NCI-H446 (cell line): Measurements from ENCODE around the gene TATDN2.
"Not testable (repeated sequence)": the region's sequence is repeated elsewhere in the genome, so short reads cannot be mapped to it uniquely, and the experiment has no call there.

Source experiments
- DNase-seq, 2 experiments: peaks; one replicate each; lab custom pipeline; 2025; lab: John Stamatoyannopoulos, UW

The TATDN2 gene

DNA sequence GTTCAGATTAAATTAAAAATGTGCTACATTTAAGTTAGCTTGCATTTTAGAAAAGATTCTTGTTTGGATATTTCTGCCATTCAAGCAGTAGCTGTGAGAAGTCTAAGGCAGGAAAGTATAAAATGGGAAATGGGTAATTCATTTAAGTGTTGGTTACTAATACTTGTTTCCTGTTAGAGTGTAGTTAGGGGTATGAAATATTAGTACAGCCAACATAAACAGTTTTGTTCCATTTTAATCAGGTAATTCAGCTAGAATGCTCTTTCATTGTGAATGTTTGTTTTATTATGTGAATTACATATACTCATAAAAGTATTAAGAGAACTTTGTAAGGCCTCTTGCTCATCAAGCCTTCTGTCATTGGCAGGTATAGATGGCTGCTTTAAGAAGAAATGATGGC, 19.9 kb downstream of the TATDN2 start:
- DNase-seq: no peak

- DNase-seq: no peak
Measured at GRCh38 chr3:10268930-10269329, 20.7 kb downstream of the TATDN2 start.

DNA sequence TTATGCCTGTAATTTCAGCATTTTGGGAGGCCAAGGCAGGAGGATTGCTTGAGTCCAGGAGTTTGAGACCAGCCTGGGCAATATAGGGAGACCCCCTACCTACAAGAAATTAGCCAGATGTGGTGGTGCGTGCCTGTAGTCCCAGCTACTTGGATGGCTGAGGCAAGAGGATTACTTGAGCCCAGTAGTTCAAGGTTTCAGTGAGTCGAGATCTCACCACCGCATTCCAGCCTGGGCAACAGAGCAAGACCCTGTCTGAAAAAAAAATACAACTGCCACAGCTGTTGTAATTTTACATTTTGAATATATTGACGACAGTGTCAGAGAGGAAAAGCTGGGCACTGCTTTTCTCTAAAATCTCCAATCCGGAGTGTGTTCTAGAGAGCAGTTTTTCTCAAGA, 21.2 kb downstream of the TATDN2 start:
- DNase-seq: no peak

DNA sequence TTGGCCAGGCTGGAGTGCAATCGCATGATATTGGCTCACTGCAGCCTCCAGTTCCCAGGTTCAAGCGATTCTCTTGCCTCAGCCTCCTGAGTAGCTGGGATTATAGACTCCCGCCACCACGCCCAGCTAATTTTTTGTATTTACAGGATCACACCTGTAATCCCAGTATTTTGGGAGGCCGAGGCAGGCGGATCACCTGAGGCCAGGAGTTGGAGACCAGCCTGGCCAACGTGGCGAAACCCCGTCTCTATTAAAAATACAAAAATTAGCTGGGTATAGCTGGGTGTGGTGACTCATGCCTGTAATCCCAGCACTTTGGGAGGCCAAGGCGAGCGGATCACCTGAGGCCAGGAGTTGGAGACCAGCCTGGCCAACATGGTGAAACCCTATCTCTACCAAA, 24.2 kb downstream of the TATDN2 start:
- DNase-seq: not testable (repeated sequence)

DNA sequence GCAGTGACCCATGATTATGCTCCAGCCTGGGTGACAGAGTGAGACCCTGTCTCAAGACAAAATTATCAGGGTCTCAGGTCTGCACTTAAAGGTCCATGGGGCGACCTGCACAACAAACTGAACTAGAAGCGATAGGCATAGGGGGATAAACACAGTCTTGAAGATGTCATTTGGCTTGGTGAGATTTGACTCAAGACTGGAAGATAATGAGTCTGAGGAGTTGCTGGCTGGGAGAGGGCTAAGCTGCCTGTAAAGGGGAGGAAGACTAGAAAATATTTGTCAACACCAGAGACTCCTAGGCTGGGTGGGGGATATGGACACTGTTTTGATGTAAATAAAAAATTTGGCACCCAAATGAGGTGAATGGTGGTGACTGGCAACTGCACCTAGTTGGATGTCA, 24.7 kb downstream of the TATDN2 start:
- no peak for DNase-seq

DNA sequence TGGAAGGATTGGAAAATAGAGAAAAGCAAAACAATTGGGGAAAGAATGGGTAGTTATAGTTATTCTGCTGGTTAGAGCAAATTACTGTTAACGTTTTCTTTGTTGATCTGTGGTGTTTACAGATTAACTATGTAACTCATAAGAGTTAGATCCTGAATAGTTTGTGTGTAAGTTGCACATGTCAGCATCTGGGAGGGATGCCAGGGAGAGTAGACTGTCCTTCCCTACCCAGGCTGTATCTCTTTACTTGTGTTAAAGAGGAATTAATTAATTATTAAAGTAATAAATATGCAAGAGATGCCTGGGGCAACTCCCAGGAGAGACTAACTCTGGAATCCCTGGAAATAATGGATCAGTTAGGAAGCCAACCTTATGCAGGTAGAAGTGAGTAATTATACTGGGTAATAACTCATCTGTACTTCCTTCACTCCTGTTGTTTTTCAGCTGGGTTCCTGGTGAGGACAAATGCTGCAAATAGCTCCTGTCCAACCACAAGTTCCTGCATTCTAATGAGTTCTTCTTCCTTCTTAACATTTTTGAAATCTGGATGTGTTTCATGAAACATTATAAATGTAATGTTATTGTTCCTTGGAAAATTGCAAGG, 25.5 kb downstream of the TATDN2 start:
- no peak for DNase-seq

DNA sequence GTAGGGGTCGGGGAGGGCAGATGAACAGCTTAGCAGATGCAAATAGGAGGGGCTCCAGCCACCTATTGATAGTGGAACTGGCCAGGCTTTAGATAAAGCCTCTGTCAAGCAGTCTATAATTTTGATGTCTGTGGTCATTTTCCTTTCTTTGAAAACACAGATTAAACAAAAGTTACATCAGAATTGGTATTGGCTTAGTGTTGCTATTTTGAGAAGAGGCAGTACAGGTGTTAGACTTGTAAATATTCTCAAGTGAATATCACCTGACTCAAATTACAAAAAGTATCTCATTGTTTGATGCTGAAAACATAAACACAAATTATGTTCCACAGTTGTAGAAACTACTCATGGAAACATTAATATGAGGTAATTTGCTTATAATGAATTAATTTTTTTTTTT, 26.3 kb downstream of the TATDN2 start:
- no peak for DNase-seq

- DNase-seq: no peak
Measured at GRCh38 chr3:10277115-10277625, 28.9 kb downstream of the TATDN2 start.

- DNase-seq: no peak
Measured at GRCh38 chr3:10278501-10278900, 30.2 kb downstream of the TATDN2 start.

DNA sequence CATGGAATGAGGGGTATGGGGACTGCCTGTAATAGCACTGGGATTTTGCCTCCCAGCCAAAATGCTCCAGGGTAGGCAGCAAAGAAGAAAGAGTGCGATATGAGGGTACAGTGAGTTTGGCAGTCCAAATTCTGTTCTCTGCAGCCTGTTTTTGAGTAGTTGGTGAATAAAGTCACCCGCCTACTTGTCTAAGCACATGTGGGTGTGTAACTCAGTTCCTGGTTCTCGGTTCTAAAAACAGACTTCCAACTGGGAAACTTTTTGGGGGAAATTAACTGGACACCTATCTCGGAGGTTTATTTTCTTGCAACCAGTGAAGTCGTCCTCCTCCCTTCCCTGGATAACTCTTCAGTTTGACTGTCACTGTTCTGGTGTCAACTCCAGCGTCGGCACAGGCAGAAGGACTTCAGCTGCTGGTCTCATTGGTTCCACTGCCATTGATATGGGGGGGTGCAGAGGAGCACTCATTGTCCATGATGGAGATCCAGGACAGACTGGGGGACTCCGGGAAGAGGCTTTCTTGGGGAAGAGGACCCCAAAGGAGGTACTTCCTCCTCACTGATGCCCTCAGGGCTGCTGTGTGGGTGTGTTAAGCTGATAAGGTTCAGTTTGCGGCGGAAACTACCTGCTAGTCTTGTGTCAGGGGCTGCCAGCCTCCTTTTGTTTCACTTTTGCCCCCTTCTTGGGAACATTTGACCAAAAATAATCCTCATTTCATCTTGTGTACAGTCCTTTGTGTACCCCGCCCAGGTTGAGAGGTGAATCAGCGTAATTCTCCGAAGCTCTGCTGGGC, 31.3 kb downstream of the TATDN2 start:
- no peak for DNase-seq

GRCh38 chr3:10280177-10280529, 31.9 kb downstream of the TATDN2 start:
- DNase-seq: no peak

DNA sequence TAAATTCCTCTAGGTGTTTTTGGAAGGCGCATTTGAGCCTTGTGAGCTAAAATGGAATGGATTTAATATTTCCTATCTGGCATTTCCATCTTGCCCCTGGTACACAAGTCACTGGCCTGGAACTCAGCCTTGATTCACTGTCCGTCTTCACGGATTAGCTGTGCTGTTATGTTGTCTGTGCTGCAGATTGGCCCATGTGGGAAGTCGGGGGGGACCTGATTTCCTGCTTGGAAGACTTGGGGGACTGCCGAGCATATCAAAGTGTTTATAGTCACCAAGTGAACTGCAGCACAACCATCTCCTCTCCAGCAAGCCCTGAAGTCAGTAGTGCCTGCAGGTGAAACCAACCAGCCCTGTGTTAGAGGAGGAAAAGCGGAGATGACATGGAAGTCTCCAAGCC, 32.3 kb downstream of the TATDN2 start:
- DNase-seq: no peak

- no peak for DNase-seq
Measured at GRCh38 chr3:10281951-10282350, 33.7 kb downstream of the TATDN2 start.

DNA sequence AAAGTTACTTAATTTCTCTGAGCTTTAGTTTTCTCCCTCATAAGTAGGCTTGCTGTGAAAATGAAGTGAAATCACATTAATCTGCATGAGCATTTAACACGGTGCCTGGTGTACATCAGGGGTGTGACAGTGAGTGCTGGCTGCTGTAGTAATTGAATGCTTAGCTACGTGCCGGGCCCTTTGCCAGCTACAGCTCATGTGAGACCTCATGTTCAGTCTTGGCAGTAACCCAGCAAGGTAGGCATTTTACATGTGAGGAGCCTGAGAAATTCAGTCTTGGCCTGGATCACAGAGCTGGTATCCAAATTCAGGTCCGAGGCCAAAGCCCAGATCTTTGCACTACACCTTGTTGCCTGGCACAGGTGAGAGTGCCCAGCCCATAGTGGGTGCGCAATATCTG, 35.4 kb downstream of the TATDN2 start:
- no peak for DNase-seq

GRCh38 chr3:10284496-10284895, 36.2 kb downstream of the TATDN2 start:
- DNase-seq: no peak

DNA sequence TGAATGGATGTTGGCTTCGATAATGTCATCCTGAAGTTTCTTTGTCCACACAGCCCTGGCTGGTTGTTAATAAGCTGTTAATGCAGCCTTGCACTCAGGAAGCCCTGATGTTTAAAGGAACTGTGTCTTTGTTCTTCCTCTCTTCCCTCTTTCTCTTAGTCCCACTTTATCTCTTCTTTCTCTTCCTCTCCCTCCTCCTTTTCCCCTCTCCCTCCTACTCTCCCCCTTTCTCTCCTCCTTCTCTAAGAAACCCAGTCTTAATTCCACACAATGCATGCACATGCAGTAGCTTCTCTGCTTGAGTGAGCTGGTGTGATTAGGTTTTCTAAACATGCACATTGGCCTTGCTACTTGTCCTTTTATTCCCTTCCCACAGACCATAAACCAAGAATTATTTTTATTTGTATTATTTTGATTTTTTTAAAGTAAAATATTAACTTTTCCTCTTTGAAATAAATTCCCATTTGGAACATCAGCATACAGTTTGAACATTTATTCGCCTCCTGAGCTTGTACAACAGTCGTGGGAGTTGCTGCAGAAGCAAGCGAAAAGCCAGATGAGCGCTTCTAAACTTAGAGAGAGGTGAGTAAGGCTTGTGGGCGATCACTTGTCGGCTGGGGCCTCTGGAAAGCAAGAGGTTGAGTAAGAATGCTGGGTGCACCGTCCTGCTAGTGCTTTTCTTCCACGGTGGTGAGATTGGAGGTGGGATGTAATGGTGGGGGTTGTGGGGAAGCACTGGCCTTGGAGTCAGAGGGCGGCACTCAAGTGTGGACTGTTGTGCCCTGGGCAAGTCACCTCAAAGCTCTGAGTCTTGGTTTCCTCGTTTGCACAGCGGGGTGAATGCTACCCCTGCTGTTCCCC, 37.2 kb downstream of the TATDN2 start:
- no peak for DNase-seq

DNA sequence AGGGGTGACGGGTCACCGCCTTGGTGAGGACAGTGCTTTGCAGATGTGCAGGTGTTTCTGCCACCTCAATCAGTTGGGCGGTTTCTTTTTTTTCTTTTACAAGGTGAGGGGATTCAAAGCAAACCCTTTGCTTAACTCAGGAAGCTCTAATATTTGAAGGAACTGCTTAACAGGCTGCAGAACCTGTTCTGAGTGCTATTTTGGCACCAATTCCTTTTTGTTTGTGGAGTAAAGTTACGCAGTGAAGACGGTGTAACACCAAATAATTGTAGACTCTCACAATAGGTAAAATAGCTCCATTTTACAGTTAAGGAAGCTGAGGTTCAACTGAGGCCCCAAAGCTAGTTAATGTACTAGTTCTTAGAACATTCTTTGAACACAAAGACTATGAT, 37.9 kb downstream of the TATDN2 start:
- no peak for DNase-seq

GRCh38 chr3:10286596-10287295, 38.5 kb downstream of the TATDN2 start:
- DNase-seq: peak in 1 of 2 experiments; percentile 6

GRCh38 chr3:10287936-10288574, 39.8 kb downstream of the TATDN2 start:
- DNase-seq: no peak

DNA sequence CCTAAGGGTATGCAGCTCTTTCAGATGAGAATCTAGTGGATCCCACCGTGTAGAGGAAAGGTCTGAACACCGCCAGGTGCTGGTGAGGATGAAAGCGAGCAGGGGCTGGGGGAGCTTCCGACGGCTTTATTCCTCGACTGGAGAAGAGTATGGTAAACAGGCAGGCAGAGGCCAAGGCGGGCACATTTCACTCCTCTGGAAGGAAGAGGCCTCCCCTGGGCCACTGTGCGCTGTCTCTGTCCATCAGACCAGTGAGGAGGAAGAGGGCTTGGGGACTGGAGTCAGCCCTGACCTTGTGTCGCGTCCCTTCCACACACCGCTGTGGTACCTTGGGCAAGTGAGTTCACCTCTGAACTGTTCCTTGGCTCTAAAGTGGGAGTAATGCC, 40.3 kb downstream of the TATDN2 start:
- no peak for DNase-seq

GRCh38 chr3:10289077-10289476, 40.8 kb downstream of the TATDN2 start:
- DNase-seq: no peak
